Measurements from ENCODE around the gene FAM20A.

Gene FAM20A
- long read RNA-seq, donor 1 = 0 reads
- long read RNA-seq, donor 2 = 0 reads
- long read RNA-seq, donor 3 = 0 reads
- long read RNA-seq, donor 4 = 0 reads
- long read RNA-seq, donor 5 = 0 reads
- long read RNA-seq, donor 6, partial matches to known transcripts = 0 of 3 reads
- long read RNA-seq, donor 6, other reads (novel, unspliced or antisense) = 0 of 3 reads
- long read RNA-seq, donor 7 = 0 reads
- long read RNA-seq, donor 8, partial matches to known transcripts = 0 of 3 reads
- long read RNA-seq, donor 8, other reads (novel, unspliced or antisense) = 0 of 3 reads

GRCh38 chr17:68600931-68601564, at the start of gene FAM20A:
FAM20A (minus strand) TSS chr17:68601367; CDS start chr17:68600666, 701 bp downstream.
- DNase-seq = peak; percentile 74

- no peak for DNase-seq
Measured at GRCh38 chr17:68649324-68649723, 48.2 kb upstream of the FAM20A start.

- no peak for DNase-seq
Measured at GRCh38 chr17:68646626-68647526, 45.7 kb upstream of the FAM20A start.

- DNase-seq = no peak
Measured at GRCh38 chr17:68642118-68642412, 40.9 kb upstream of the FAM20A start.

- no peak for DNase-seq
Measured at GRCh38 chr17:68641276-68642117, 40.3 kb upstream of the FAM20A start.

- no peak for DNase-seq
Measured at GRCh38 chr17:68640242-68640989, 39.2 kb upstream of the FAM20A start.

- DNase-seq = no peak
Measured at GRCh38 chr17:68634345-68634876, 33.2 kb upstream of the FAM20A start.

GRCh38 chr17:68628576-68628957, 27.4 kb upstream of the FAM20A start:
- DNase-seq = no peak

GRCh38 chr17:68627956-68628575, 26.9 kb upstream of the FAM20A start:
- DNase-seq = peak; percentile 60

- DNase-seq = no peak
Measured at GRCh38 chr17:68624381-68624780, 23.2 kb upstream of the FAM20A start.

- DNase-seq = no peak
Measured at GRCh38 chr17:68623811-68624210, 22.6 kb upstream of the FAM20A start.

- DNase-seq = no peak
Measured at GRCh38 chr17:68622423-68622822, 21.3 kb upstream of the FAM20A start.

GRCh38 chr17:68621065-68621464, 19.9 kb upstream of the FAM20A start:
- DNase-seq = no peak

- DNase-seq = no peak
Measured at GRCh38 chr17:68616334-68616733, 15.2 kb upstream of the FAM20A start.

- no peak for DNase-seq
Measured at GRCh38 chr17:68614718-68615117, 13.6 kb upstream of the FAM20A start.

- no peak for DNase-seq
Measured at GRCh38 chr17:68613739-68614298, 12.7 kb upstream of the FAM20A start.

- no peak for DNase-seq
Measured at GRCh38 chr17:68612923-68613292, 11.7 kb upstream of the FAM20A start.

GRCh38 chr17:68612209-68612922, 11.2 kb upstream of the FAM20A start:
- DNase-seq = no peak

- no peak for DNase-seq
Measured at GRCh38 chr17:68611353-68612208, 10.4 kb upstream of the FAM20A start.
